Endothelial cell of coronary artery (primary cell): ENCODE data around the gene TFDP3. TPM values are rescaled to one million over a fixed set of nuclear protein-coding genes. Genes with fewer than 3 reads are reported as not detected.

Experiments used
- total RNA-seq: library from RNA; depleted of rRNA; stranded (reverse); fragments of >200 nt; gene quantifications from 2 replicates; pipeline ENCODE4 v1.2.3, GENCODE V29; 2014

TFDP3 gene
- not detected in 2 replicates for total RNA-seq

GRCh38 chrX:133218329-133218728 lies at the start of gene TFDP3:
Gene TFDP3 (minus strand): TSS chrX:133218354. CDS start chrX:133218259, 95 bp downstream.

Other genes with a start within 250 kb of the TFDP3 start
- not detected in 2 replicates for gene USP26, start 121.2 kb downstream of the TFDP3 start, total RNA-seq
- gene GPC4, start 197.1 kb upstream of the TFDP3 start, total RNA-seq: under 0.01 and 0.28 TPM in 2 replicates